Loucy (cell line): ENCODE results near the gene SHFL.

Source experiments
- H2AFZ ChIP-seq: fragments of 200-600 bp; sonication (generic); 2 replicates; pipeline ENCODE4 v1.6.0; 2016; ENCODE audit warnings: antibody characterized with exemption, mild to moderate bottlenecking, low read length, moderate library complexity
- H3F3A ChIP-seq: fragments of 200-600 bp; 2 replicates; pipeline ENCODE4 v1.6.0; 2016; ENCODE audit warnings: antibody characterized with exemption, low read depth, mild to moderate bottlenecking
- H3K27me3 ChIP-seq: fragments of 200-600 bp; sonication (generic); 2 replicates; pipeline ENCODE4 v1.6.1; 2014; ENCODE audit warnings: low read length, mild to moderate bottlenecking; ENCODE audit not compliant: insufficient read depth, poor library complexity, severe bottlenecking
- H3K36me3 ChIP-seq: fragments of 200-600 bp; sonication (generic); 2 replicates; pipeline ENCODE4 v1.6.1; 2016; ENCODE audit warnings: low read length; ENCODE audit not compliant: insufficient read depth
- H3K4me1 ChIP-seq: fragments of 200-600 bp; sonication (generic); 2 replicates; pipeline ENCODE4 v1.5.1; 2014; ENCODE audit warnings: low read length, mild to moderate bottlenecking; ENCODE audit not compliant: insufficient read depth, poor library complexity, severe bottlenecking
- H3K4me2 ChIP-seq: fragments of 200-600 bp; sonication (generic); 2 replicates; pipeline ENCODE4 v1.6.0; 2014; ENCODE audit warnings: antibody characterized with exemption, low read length, low read depth, mild to moderate bottlenecking; ENCODE audit not compliant: poor library complexity, severe bottlenecking
- H3K4me3 ChIP-seq: fragments of 200-600 bp; sonication (generic); 2 replicates; pipeline ENCODE4 v1.5.1; 2014; ENCODE audit warnings: low read length, mild to moderate bottlenecking, mixed read lengths; ENCODE audit not compliant: poor library complexity, severe bottlenecking
- H3K79me2 ChIP-seq: fragments of 200-600 bp; sonication (generic); 2 replicates; pipeline ENCODE4 v1.6.1; 2014; ENCODE audit warnings: low read length; ENCODE audit not compliant: insufficient read depth
- H3K9ac ChIP-seq: fragments of 200-600 bp; sonication (generic); 2 replicates; pipeline ENCODE4 v1.6.0; 2014; ENCODE audit warnings: mild to moderate bottlenecking, low read depth, low read length, moderate library complexity; ENCODE audit not compliant: poor library complexity, severe bottlenecking
- H3K9me2 ChIP-seq: fragments of 200-600 bp; sonication (generic); replicated peaks from 2 replicates; pipeline ENCODE4 v1.6.1; 2016; ENCODE audit warnings: low read depth, low read length, mixed read lengths
- H3K9me3 ChIP-seq: fragments of 200-600 bp; sonication (generic); 2 replicates; pipeline ENCODE4 v1.6.1; 2014; ENCODE audit warnings: mild to moderate bottlenecking, antibody characterized with exemption, low read length, low read depth; ENCODE audit not compliant: insufficient read depth
- H4K20me1 ChIP-seq: fragments of 200-600 bp; sonication (generic); 2 replicates; pipeline ENCODE4 v1.6.0; 2014; ENCODE audit warnings: antibody characterized with exemption, low read length, mild to moderate bottlenecking; ENCODE audit not compliant: insufficient read depth, poor library complexity, severe bottlenecking
- EZH2phosphoT487 ChIP-seq: fragments of 200-600 bp; IDR thresholded peaks from 2 replicates; pipeline ENCODE4 v1.6.1; 2018; ENCODE audit warnings: antibody characterized with exemption, mild to moderate bottlenecking, moderate library complexity, borderline replicate concordance
- TF ChIP-seq, protein P1 (sequence below): fragments of 200-600 bp; sonication (generic); conservative IDR thresholded peaks from 2 replicates; pipeline ENCODE4 v1.5.1; 2014; ENCODE audit warnings: mild to moderate bottlenecking, antibody characterized with exemption, low read length

SHFL gene

DNA sequence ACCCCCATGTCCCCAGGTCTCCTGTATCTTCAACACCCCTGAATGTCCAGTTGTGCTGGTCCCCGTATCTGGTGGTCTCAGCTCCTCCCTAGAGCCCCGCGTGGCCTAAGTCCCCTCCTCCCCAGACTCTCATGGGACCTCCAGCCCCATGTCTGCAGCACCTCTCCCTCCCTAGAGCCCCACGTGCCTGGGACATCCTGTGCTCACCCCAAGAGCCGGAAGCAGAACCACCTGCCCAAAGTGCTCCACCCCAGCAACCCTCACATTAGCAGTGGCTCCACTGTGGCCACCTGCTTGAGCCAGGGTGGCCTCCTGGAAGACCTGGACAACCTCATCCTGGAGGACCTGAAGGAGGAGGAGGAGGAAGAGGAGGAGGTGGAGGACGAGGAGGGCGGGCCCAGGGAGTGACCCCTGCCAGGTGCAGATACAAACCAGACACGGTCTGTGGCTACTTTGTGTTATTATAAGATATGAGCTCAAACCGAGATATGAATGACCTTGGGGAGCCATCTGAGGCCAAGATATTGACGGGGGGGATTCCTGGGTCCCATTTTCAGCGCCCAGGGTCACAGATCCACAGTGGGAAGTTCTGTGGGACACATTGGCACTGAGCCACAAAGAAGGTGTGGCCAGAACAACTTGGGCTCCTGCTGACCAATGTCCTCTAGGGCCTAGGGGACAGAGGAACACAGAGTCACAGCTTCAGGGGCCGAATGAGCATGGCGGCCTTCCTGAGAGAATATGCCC, 6.0 kb downstream of the SHFL start:
- Histone ChIP-seq H4K20me1 (no peaks in the 10 kb centered on the region), H3F3A (no peaks in the 10 kb centered on the region; the same call in 1 of the 2 replicates), H3K36me3 (no peaks in the 10 kb centered on the region), H3K9ac (no peak overlapping the region), H3K4me1 (peaks cover 2% of the 10 kb centered on the region), H3K4me3 (no peak overlapping the region), H2AFZ (no peak overlapping the region), H3K9me3 (no peaks in the 10 kb centered on the region), H3K79me2 (peaks cover 2% of the 10 kb centered on the region; the same call in 1 of the 2 replicates), H3K4me2 (no peak overlapping the region), H3K27me3 (no peaks in the 10 kb centered on the region), H3K9me2 (no peaks in the 10 kb centered on the region)
- TF ChIP-seq EZH2phosphoT487, result no peak
- TF ChIP-seq, protein P1, sequence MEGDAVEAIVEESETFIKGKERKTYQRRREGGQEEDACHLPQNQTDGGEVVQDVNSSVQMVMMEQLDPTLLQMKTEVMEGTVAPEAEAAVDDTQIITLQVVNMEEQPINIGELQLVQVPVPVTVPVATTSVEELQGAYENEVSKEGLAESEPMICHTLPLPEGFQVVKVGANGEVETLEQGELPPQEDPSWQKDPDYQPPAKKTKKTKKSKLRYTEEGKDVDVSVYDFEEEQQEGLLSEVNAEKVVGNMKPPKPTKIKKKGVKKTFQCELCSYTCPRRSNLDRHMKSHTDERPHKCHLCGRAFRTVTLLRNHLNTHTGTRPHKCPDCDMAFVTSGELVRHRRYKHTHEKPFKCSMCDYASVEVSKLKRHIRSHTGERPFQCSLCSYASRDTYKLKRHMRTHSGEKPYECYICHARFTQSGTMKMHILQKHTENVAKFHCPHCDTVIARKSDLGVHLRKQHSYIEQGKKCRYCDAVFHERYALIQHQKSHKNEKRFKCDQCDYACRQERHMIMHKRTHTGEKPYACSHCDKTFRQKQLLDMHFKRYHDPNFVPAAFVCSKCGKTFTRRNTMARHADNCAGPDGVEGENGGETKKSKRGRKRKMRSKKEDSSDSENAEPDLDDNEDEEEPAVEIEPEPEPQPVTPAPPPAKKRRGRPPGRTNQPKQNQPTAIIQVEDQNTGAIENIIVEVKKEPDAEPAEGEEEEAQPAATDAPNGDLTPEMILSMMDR, result no peak

- TF ChIP-seq, protein P1, result no peak
- no peak for TF ChIP-seq EZH2phosphoT487
- Histone ChIP-seq H3K36me3 (no peaks in the 10 kb centered on the region), H3K27me3 (no peaks in the 10 kb centered on the region), H3K9me2 (no peaks in the 10 kb centered on the region), H4K20me1 (no peaks in the 10 kb centered on the region), H2AFZ (no peak overlapping the region), H3F3A (no peaks in the 10 kb centered on the region; the same call in 1 of the 2 replicates), H3K9me3 (no peaks in the 10 kb centered on the region), H3K79me2 (no peaks in the 10 kb centered on the region), H3K4me2 (no peak overlapping the region), H3K4me3 (no peak overlapping the region), H3K9ac (no peak overlapping the region), H3K4me1 (no peaks in the 10 kb centered on the region)
Observed at GRCh38 chr19:10092648-10093294, 6.7 kb downstream of the SHFL start.

- Histone ChIP-seq H3K4me1 (no peaks in the 10 kb centered on the region), H4K20me1 (no peaks in the 10 kb centered on the region), H2AFZ (no peak overlapping the region), H3K36me3 (no peaks in the 10 kb centered on the region), H3K9me3 (no peaks in the 10 kb centered on the region), H3K9ac (no peak overlapping the region), H3K79me2 (no peaks in the 10 kb centered on the region), H3F3A (no peaks in the 10 kb centered on the region; the same call in 1 of the 2 replicates), H3K4me3 (no peak overlapping the region), H3K4me2 (no peak overlapping the region), H3K9me2 (no peaks in the 10 kb centered on the region), H3K27me3 (no peaks in the 10 kb centered on the region)
- no peak for TF ChIP-seq EZH2phosphoT487
- TF ChIP-seq, protein P1, result no peak
Observed at GRCh38 chr19:10093295-10094186, 7.4 kb downstream of the SHFL start.
